Upper lobe of left lung (tissue), 6 donors: ENCODE measurements around the gene SMARCD3. TPM values are rescaled to one million over a fixed set of nuclear protein-coding genes. Genes with fewer than 3 reads are reported as not detected.

Source experiments
- ATAC-seq, 2 donors: fragments of 200-7000 bp; cut with Tn5 transposase; one replicate each; pipeline ENCODE4 v1.9.1; 2022; ENCODE audit warnings: mild to moderate bottlenecking in 2 of 2, moderate library complexity in 2 of 2; ENCODE audit not compliant: low FRiP score in 2 of 2
- DNase-seq, 2 donors: peaks; one replicate each; pipeline ENCODE4 v3.0.0-alpha.2; 2019 to 2020
- H3K27ac ChIP-seq, 4 donors: fragments of 200-600 bp; sonication (generic); one replicate each; pipeline ENCODE4 v1.5.1; 2016 to 2019
- H3K27me3 ChIP-seq, 4 donors: fragments of 200-600 bp; sonication (generic); one replicate each; pipeline ENCODE4 v1.5.1; 2017 to 2019
- H3K36me3 ChIP-seq, 4 donors: fragments of 200-600 bp; sonication (generic); one replicate each; pipeline ENCODE4 v1.5.1; 2016 to 2019
- H3K4me1 ChIP-seq, 4 donors: fragments of 200-600 bp; sonication (generic); one replicate each; pipeline ENCODE4 v1.5.1; 2018 to 2019
- H3K4me3 ChIP-seq, 4 donors: fragments of 200-600 bp; sonication (generic); one replicate each; pipeline ENCODE4 v1.5.1; 2017 to 2019; ENCODE audit warnings: mild to moderate bottlenecking in 2 of 4, moderate library complexity in 1 of 4
- H3K9me3 ChIP-seq, 4 donors: fragments of 200-600 bp; sonication (generic); one replicate each; pipeline ENCODE4 v1.5.1; 2018 to 2019
- EP300 ChIP-seq, 4 donors: sonication (generic); formaldehyde crosslinking; IDR thresholded peaks; one replicate each; pipeline ENCODE4 v1.5.1; 2017; ENCODE audit warnings: antibody characterized with exemption in 4 of 4, control low read depth in 2 of 4
- POLR2A ChIP-seq, 4 donors: fragments of 450-650 bp; IDR thresholded peaks; one replicate each; pipeline ENCODE4 v1.5.1; 2016 to 2017; ENCODE audit warnings: antibody characterized with exemption in 4 of 4, mild to moderate bottlenecking in 2 of 4
- POLR2AphosphoS5 ChIP-seq, 2 donors: sonication (generic); formaldehyde crosslinking; IDR thresholded peaks; one replicate each; pipeline ENCODE4 v1.5.1; 2017; ENCODE audit warnings: antibody characterized with exemption in 2 of 2
- WGBS, 2 donors: methylation state at CpG; one replicate each; pipeline ENCODE4 v1.1.5; 2017 to 2018; 5-methylcytosine and 5-hydroxymethylcytosine counted together
- total RNA-seq, 6 donors: library from RNA; depleted of rRNA in 4 of 6; stranded (reverse); fragments of >200 nt in 4 of 6; gene quantifications; one replicate each; pipeline versions ENCODE4 v1.1.0 to v1.2.1, GENCODE V29; 2016 to 2021
- TF ChIP-seq, protein P1 (sequence below), 6 experiments: fragments of 450-650 bp in 4 of 6; fragments of 200-600 bp in 2 of 6; sonication (generic) in 2 of 6; IDR thresholded peaks; one replicate each; pipeline ENCODE4 v1.5.1; 2016 to 2019; ENCODE audit warnings: antibody characterized with exemption in 6 of 6
- donor health status: DM: no; HTN: no; CAD: no; lungs with moderate emphysema.
- donor health status: DM: no; HTN: yes; CAD: no; lungs with severe emphysema.

SMARCD3 gene
- total RNA-seq, 6 donors from 2014 or later: 32.8 to 63.9 (median 40.8) TPM

GRCh38 chr7:151246851-151247580 is 1.5 kb downstream of the SMARCD3 start:
- H3K4me3 ChIP-seq: peak overlapping the region in 3 of 4 donors; percentile 59 to 69 (median 64)
- peak overlapping the region in 3 of 4 donors; percentile 20 to 90 (median 86) for H3K27ac ChIP-seq
- H3K9me3 ChIP-seq: no peaks in the 10 kb centered on the region
- H3K4me1 ChIP-seq: peaks cover 55 to 88% (median 70%) of the 10 kb centered on the region in 4 donors
- 51 to 73% methylated on average over 2 to 4 of the region's 4 CpGs for WGBS, 2 donors
- H3K27me3 ChIP-seq: peaks cover 0 to 13% (median 6%) of the 10 kb centered on the region in 4 donors
- ATAC-seq: no peak
- peaks cover 0 to 4% (median 1%) of the 10 kb centered on the region in 4 donors for H3K36me3 ChIP-seq
- no peak for TF ChIP-seq EP300 (IDR thresholded peaks at IDR 0.05)
- TF ChIP-seq POLR2A (IDR thresholded peaks at IDR 0.05): no peak
- no peak for TF ChIP-seq POLR2AphosphoS5 (IDR thresholded peaks at IDR 0.05)
- TF ChIP-seq, protein P1, sequence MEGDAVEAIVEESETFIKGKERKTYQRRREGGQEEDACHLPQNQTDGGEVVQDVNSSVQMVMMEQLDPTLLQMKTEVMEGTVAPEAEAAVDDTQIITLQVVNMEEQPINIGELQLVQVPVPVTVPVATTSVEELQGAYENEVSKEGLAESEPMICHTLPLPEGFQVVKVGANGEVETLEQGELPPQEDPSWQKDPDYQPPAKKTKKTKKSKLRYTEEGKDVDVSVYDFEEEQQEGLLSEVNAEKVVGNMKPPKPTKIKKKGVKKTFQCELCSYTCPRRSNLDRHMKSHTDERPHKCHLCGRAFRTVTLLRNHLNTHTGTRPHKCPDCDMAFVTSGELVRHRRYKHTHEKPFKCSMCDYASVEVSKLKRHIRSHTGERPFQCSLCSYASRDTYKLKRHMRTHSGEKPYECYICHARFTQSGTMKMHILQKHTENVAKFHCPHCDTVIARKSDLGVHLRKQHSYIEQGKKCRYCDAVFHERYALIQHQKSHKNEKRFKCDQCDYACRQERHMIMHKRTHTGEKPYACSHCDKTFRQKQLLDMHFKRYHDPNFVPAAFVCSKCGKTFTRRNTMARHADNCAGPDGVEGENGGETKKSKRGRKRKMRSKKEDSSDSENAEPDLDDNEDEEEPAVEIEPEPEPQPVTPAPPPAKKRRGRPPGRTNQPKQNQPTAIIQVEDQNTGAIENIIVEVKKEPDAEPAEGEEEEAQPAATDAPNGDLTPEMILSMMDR (IDR thresholded peaks at IDR 0.05): no peak
- DNase-seq: no peak

DNA sequence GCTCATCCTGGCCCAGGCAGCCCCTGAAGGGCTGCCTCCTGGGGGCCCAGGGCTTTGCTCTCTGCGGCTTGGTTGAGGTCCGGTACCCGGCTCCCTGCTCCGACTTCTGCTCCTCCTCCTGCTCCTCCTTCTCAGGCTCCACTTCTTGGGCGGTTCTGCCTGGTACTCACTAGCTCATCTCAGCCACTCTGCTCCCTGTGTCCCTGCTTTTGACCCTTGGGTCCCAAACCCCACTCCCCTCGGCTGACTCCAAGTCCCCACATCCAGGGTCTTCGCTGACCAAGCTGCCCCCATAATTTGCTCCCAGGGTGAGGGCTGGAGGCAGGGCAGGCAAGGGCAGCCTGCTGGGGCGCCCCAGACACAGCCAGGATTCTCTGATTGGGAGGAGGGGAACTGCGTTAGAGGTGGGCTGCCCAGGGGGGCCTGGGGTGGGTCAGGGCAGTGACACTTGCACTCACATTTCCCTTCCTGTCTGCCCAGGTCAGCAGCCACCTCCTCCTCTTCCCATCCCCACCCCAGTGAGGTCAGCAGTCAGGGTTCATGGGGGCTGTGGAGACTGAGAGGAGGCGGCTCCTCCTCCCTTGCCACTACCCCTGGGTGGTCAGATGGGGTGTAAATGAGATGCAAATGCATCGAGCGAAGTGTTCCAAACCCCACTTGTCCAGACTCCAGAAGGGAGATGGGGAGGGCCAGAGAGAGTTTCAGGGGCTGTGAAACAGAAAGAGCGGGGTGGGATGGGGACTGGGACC is 2.2 kb downstream of the SMARCD3 start:
- DNase-seq (no peak), ATAC-seq (no peak)
- H3K9me3 ChIP-seq: no peaks in the 10 kb centered on the region
- 52 to 53% methylated on average over 13 of the region's 13 CpGs for WGBS, 2 donors
- H3K4me1 ChIP-seq: peaks cover 54 to 83% (median 67%) of the 10 kb centered on the region in 4 donors
- peaks cover 3 to 10% (median 4%) of the 10 kb centered on the region in 4 donors for H3K36me3 ChIP-seq
- peak overlapping the region in 1 of 4 donors; percentile 32 for H3K27ac ChIP-seq
- TF ChIP-seq EP300 (IDR thresholded peaks at IDR 0.05) (no peak), POLR2A (IDR thresholded peaks at IDR 0.05) (no peak), POLR2AphosphoS5 (IDR thresholded peaks at IDR 0.05) (no peak)
- TF ChIP-seq, protein P1 (IDR thresholded peaks at IDR 0.05): no peak
- peaks cover 0 to 13% (median 6%) of the 10 kb centered on the region in 4 donors for H3K27me3 ChIP-seq
- H3K4me3 ChIP-seq: peak overlapping the region in 2 of 4 donors; percentile 43 to 69

- peak overlapping the region in 1 of 4 donors; percentile 26 for H3K27ac ChIP-seq
- ATAC-seq (peak in 1 of 2 donors; percentile 56), DNase-seq (peak; percentile 50 to 92)
- TF ChIP-seq POLR2AphosphoS5 (IDR thresholded peaks at IDR 0.05): no peak
- TF ChIP-seq, protein P1 (IDR thresholded peaks at IDR 0.05): peak; percentile 24 to 78 (median 62)
- H3K4me3 ChIP-seq: peak overlapping the region; percentile 13 to 43 (median 36)
- peaks cover 54 to 76% (median 63%) of the 10 kb centered on the region in 4 donors for H3K4me1 ChIP-seq
- H3K9me3 ChIP-seq: no peaks in the 10 kb centered on the region
- 5 to 22% methylated on average over 3 to 43 of the region's 60 CpGs for WGBS, 2 donors
- H3K36me3 ChIP-seq: peaks cover 3 to 16% (median 4%) of the 10 kb centered on the region in 4 donors
- peaks cover 0 to 13% (median 6%) of the 10 kb centered on the region in 4 donors for H3K27me3 ChIP-seq
Measured at GRCh38 chr7:151245360-151246101, 3.0 kb downstream of the SMARCD3 start.

- H3K27me3 ChIP-seq: peaks cover 0 to 13% (median 6%) of the 10 kb centered on the region in 4 donors
- TF ChIP-seq EP300 (IDR thresholded peaks at IDR 0.05): no peak
- TF ChIP-seq POLR2A (IDR thresholded peaks at IDR 0.05): no peak
- TF ChIP-seq, protein P1 (IDR thresholded peaks at IDR 0.05): no peak
- TF ChIP-seq POLR2AphosphoS5 (IDR thresholded peaks at IDR 0.05): no peak
- no peaks in the 10 kb centered on the region for H3K9me3 ChIP-seq
- peak overlapping the region in 1 of 4 donors; percentile 26 for H3K27ac ChIP-seq
- peaks cover 47 to 71% (median 58%) of the 10 kb centered on the region in 4 donors for H3K4me1 ChIP-seq
- ATAC-seq (no peak), DNase-seq (no peak)
- peaks cover 3 to 22% (median 6%) of the 10 kb centered on the region in 4 donors for H3K36me3 ChIP-seq
- 0 to 10% methylated on average over 1 to 15 of the region's 15 CpGs for WGBS, 2 donors
- H3K4me3 ChIP-seq: peak overlapping the region in 3 of 4 donors; percentile 35 to 43 (median 38)
Measured at GRCh38 chr7:151244841-151245346, 3.6 kb downstream of the SMARCD3 start.
